GM12801 (cell line): Measurements from ENCODE around the gene PREB.

Experiments
- CTCF ChIP-seq: IDR thresholded peaks from one replicate; pipeline ENCODE4 v1.5.1; 2011; ENCODE audit warnings: control low read depth; ENCODE audit not compliant: insufficient read length; ENCODE audit errors: extremely low read depth

The PREB gene

GRCh38 chr2:27100036-27100435 lies 34.4 kb downstream of the PREB start:
- no peak for TF ChIP-seq CTCF

- TF ChIP-seq CTCF, result no peak
These were observed 35.0 kb downstream of the PREB start for GRCh38 chr2:27099334-27099955.

GRCh38 chr2:27097341-27097740 lies 37.1 kb downstream of the PREB start:
- no peak for TF ChIP-seq CTCF

- no peak for TF ChIP-seq CTCF
These were observed 37.6 kb downstream of the PREB start for GRCh38 chr2:27096748-27097297.

GRCh38 chr2:27095745-27096651 lies 38.4 kb downstream of the PREB start:
- no peak for TF ChIP-seq CTCF

GRCh38 chr2:27095427-27095744 lies 39.0 kb downstream of the PREB start:
- TF ChIP-seq CTCF, result no peak

- no peak for TF ChIP-seq CTCF
These were observed 40.0 kb downstream of the PREB start for GRCh38 chr2:27094353-27094984.
